Cortex of kidney (tissue), 1 donor: ENCODE measurements around the gene SLC12A1.

Experiments
- DNase-seq: peaks from one replicate; lab custom pipeline; 2025; lab: John Stamatoyannopoulos, UW

SLC12A1 gene

GRCh38 chr15:48205981-48206380, at the start of gene SLC12A1:
SLC12A1 (plus strand) TSS chr15:48206302; CDS start chr15:48207720, 1,418 bp downstream.
- DNase-seq, result no peak

GRCh38 chr15:48168616-48169015, 37.5 kb upstream of the SLC12A1 start:
- DNase-seq, result no peak

GRCh38 chr15:48170981-48171380, 35.1 kb upstream of the SLC12A1 start:
- DNase-seq, result no peak

GRCh38 chr15:48175126-48175525, 31.0 kb upstream of the SLC12A1 start:
- DNase-seq, result no peak

- no peak for DNase-seq
Measured at GRCh38 chr15:48176112-48176511, 30.0 kb upstream of the SLC12A1 start.

GRCh38 chr15:48176957-48177356, 29.1 kb upstream of the SLC12A1 start:
- DNase-seq, result no peak

- DNase-seq, result no peak
Measured at GRCh38 chr15:48177383-48177765, 28.7 kb upstream of the SLC12A1 start.

- DNase-seq, result no peak
Measured at GRCh38 chr15:48177766-48178647, 28.1 kb upstream of the SLC12A1 start, which contains the start of gene MYEF2. MYEF2 (minus strand) TSS chr15:48178295; CDS start chr15:48178237, 58 bp downstream.

- DNase-seq, result no peak
Measured at GRCh38 chr15:48178648-48178931, 27.5 kb upstream of the SLC12A1 start.

GRCh38 chr15:48182749-48183148, 23.4 kb upstream of the SLC12A1 start:
- DNase-seq, result no peak

GRCh38 chr15:48185529-48185928, 20.6 kb upstream of the SLC12A1 start:
- no peak for DNase-seq

GRCh38 chr15:48186271-48186670, 19.8 kb upstream of the SLC12A1 start:
- DNase-seq, result no peak

- DNase-seq, result no peak
Measured at GRCh38 chr15:48190932-48191573, 15.0 kb upstream of the SLC12A1 start.

GRCh38 chr15:48191574-48192225, 14.4 kb upstream of the SLC12A1 start, which contains the start of gene CTXN2:
CTXN2 (plus strand) TSS chr15:48191665; CDS start chr15:48201301, 9,636 bp downstream.
- no peak for DNase-seq

- no peak for DNase-seq
Measured at GRCh38 chr15:48202068-48202467, 4.0 kb upstream of the SLC12A1 start.

GRCh38 chr15:48221261-48221660, 15.2 kb downstream of the SLC12A1 start:
- DNase-seq, result no peak

- no peak for DNase-seq
Measured at GRCh38 chr15:48221885-48222284, 15.8 kb downstream of the SLC12A1 start.

GRCh38 chr15:48222627-48223026, 16.5 kb downstream of the SLC12A1 start:
- DNase-seq, result no peak

GRCh38 chr15:48225771-48226170, 19.7 kb downstream of the SLC12A1 start:
- no peak for DNase-seq

- DNase-seq, result no peak
Measured at GRCh38 chr15:48230498-48230897, 24.4 kb downstream of the SLC12A1 start.

- no peak for DNase-seq
Measured at GRCh38 chr15:48233246-48233645, 27.1 kb downstream of the SLC12A1 start.

- DNase-seq, result no peak
Measured at GRCh38 chr15:48239334-48239733, 33.2 kb downstream of the SLC12A1 start.

GRCh38 chr15:48242015-48242414, 35.9 kb downstream of the SLC12A1 start:
- no peak for DNase-seq
